ENCODE results near the gene PAK4.
"Not testable (repeated sequence)": the region's sequence is repeated elsewhere in the genome, so short reads cannot be mapped to it uniquely, and the experiment has no call there.

The PAK4 gene

DNA sequence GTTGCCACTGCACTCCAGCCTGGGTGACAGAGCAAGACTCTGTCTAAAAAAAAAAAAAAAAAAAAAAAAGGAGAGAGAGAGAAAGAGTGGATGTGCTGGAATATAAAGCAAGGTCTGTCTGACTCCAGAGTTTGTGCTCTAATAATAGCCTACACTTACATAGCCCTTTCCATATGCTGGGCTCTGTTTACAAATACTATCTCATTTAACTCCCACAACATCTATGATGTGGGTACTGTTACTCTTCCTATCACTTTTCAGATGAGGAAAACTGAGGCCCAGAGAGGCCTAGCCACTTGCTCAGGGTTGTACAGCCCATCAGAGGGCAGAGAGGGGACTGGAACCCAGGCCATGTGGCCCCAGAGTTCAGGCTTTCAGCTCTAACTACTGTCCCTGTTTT is 15.9 kb upstream of the PAK4 start:
- CTCF ChIA-PET, result interaction anchor here (1.0 to 3.1 kb wide), 20 partner anchors 8 to 425 kb away, joined by 3 to 16 read pairs (median 4); partner anchors contain the start of gene PAK4
- TF ChIP-seq, protein P1, sequence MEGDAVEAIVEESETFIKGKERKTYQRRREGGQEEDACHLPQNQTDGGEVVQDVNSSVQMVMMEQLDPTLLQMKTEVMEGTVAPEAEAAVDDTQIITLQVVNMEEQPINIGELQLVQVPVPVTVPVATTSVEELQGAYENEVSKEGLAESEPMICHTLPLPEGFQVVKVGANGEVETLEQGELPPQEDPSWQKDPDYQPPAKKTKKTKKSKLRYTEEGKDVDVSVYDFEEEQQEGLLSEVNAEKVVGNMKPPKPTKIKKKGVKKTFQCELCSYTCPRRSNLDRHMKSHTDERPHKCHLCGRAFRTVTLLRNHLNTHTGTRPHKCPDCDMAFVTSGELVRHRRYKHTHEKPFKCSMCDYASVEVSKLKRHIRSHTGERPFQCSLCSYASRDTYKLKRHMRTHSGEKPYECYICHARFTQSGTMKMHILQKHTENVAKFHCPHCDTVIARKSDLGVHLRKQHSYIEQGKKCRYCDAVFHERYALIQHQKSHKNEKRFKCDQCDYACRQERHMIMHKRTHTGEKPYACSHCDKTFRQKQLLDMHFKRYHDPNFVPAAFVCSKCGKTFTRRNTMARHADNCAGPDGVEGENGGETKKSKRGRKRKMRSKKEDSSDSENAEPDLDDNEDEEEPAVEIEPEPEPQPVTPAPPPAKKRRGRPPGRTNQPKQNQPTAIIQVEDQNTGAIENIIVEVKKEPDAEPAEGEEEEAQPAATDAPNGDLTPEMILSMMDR (IDR thresholded peaks at IDR 0.05; ENCODE audit: control extremely low read depth, extremely low read depth, low read depth, missing control alignments), result no peak
- DNase-seq (ENCODE audit: extremely low spot score), result no peak
- POLR2A ChIA-PET, result no interaction called here

DNA sequence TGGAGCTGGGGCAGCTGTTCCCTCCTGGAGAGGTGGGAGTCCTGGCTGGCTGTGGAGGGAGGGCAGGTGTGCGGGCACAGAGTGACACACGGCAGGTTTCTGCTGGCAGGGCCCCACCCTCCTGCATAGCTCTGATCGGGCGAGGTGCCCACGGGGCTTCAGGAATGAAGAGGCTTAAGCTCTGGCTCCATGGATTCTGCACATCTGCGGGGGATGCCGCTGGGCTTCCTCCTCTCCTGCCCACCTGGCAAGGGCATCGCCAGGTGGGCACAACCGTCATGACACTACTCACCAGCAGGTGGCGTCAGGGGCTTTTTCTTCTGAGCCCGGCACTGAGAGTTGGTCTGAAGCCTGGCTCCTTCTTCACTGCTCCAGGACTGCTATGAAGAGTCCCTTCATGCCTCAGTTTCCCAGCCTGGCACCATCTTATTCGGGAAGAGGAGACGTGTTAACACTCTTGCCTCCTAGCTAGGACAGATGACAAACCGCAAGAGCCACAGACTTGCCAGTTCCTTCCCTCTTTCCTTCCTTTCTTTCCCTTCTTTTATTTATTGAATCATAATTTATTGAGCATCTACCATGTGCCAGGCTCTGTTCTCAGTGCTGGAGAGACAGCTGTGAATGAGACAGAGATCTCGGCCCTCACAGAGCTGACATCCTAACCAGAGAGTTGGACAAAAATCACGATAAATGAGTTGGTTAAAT is 15.2 kb upstream of the PAK4 start:
- ChIA-PET CTCF (interaction anchor here (0.8 to 3.1 kb wide), 22 partner anchors 9 to 565 kb away, joined by 3 to 16 read pairs (median 4); no protein-coding TSS in a partner anchor), POLR2A (no interaction called here)
- DNase-seq (ENCODE audit: extremely low spot score), result peak; percentile 85
- TF ChIP-seq, protein P1 (IDR thresholded peaks at IDR 0.05; ENCODE audit: control extremely low read depth, extremely low read depth, low read depth, missing control alignments), result peak; percentile 88

DNA sequence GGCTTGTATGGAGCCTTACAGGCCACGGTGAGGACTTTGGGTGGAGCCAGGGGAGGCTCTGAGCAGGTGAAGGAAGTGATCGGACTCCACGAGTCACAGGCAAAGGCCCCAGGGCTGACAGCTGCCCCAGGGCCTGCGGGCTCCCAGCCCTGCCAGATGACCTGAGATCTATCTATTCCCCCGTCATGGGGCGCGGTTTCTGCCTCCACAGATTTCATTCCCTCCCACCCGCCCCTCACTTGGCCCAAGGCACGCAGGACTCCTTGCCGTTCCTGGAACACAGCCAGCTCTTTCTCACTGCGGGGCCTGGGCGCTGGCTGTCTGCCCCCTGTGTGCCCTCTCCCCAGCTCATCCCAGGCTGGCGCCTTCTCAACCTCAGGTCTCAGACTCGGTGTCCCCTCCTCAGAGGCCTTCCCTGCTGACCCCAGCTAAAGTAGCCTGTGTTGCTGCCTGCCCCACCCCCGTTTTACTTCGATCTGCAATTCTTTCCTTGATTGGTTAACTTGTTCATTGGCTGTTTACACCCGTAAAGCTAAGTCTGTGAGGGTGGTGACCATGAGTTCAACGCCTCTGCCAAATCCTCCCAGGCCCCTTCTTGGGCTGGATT is 13.9 kb upstream of the PAK4 start:
- TF ChIP-seq, protein P1 (IDR thresholded peaks at IDR 0.05; ENCODE audit: control extremely low read depth, extremely low read depth, low read depth, missing control alignments), result no peak
- DNase-seq (ENCODE audit: extremely low spot score), result no peak
- ChIA-PET POLR2A (no interaction called here), CTCF (interaction anchor here (1.1 to 3.1 kb wide), 10 partner anchors 10 to 564 kb away, joined by 3 to 13 read pairs (median 4); no protein-coding TSS in a partner anchor)

DNA sequence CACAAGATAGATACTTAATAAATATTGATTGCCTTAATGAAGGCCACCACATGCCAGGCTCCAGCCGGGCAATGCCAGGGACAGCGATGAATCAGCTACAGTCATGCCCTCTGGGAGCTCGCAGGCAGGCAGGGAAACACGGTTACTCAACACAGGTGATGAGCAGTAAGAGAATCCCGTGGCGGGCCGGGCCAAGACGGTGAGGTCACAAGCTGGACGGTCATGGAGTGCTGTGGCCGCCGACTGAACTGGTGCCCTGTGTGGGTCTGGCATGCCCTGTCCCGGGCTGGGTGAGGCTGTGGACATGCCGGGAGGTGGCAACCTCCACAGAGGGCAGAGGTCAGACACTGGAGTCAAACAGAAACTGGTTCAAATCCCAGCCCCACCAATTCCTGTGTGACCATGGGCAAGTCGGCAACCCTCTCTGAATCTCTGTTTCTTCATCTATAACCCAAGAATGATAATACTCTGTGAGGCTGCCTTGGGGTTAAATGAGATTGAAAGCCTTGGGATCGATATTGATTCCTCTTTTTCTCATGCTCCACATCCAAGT is 13.2 kb upstream of the PAK4 start:
- DNase-seq (ENCODE audit: extremely low spot score), result no peak
- ChIA-PET POLR2A (no interaction called here), CTCF (interaction anchor here (1.3 to 2.8 kb wide), 3 partner anchors 10 to 218 kb away, joined by 3 to 13 read pairs (median 4); no protein-coding TSS in a partner anchor)
- TF ChIP-seq, protein P1 (IDR thresholded peaks at IDR 0.05; ENCODE audit: control extremely low read depth, extremely low read depth, low read depth, missing control alignments), result no peak

DNA sequence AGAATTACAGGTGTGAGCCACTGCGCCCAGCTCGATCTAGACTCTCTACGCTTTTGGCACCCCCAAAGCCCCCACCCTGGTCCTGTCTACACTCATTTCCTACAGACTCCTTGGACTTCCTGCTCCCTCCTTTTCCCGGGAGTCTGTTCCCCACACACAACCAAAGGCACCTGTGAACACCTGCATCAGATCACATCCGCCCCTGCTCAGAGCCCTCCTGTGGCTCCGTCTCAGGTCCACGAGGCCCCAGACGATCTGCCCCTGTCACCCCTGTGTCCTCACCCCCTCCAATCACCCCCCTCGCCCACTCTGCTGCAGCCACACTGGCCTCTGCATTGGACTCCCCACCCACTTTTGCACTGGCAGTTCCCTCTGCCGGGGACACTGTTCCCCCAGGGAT is 12.4 kb upstream of the PAK4 start:
- ChIA-PET CTCF (no interaction called here), POLR2A (no interaction called here)
- DNase-seq (ENCODE audit: extremely low spot score), result no peak
- TF ChIP-seq, protein P1 (IDR thresholded peaks at IDR 0.05; ENCODE audit: control extremely low read depth, extremely low read depth, low read depth, missing control alignments), result no peak

DNA sequence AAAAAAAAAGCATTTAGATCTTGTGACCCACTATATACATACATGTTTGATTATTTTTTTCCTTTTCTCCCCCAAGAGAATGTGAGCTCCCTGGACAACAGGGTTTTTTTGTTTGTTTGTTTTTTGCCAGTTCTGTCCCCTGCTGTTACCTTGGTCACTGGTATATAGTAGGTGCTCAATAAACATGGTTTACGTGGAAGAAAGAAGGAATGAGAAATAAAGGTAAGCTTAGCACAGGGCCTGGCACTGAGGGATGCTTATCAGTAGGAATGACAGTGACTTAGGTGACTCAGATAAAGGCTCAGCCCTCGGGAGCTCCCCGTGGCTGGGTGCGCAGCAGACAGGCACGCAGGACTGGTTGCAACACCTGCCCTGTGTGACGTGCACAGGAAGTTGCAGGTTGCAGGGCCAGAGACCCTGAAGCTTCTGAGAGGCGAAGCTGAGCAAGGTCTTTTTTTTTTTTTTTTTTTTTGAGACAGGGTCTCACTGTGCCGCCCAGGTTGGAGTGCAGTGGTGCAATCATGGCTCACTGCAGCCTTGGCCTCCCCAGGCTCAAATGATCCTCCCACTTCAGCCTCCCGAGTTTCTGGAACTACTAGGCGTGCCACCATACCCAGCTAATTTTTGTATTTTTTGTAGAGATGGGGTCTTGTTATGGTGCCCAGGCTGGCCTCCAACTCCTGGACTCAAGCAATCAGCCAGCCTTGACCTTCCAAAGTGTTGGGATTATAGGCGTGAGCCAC is 10.3 kb upstream of the PAK4 start:
- DNase-seq (ENCODE audit: extremely low spot score), result no peak
- TF ChIP-seq, protein P1 (IDR thresholded peaks at IDR 0.05; ENCODE audit: control extremely low read depth, extremely low read depth, low read depth, missing control alignments), result no peak
- POLR2A ChIA-PET, result interaction anchor here (0.6 kb wide), 1 partner anchor 67 kb away, joined by 3 read pairs; no protein-coding TSS in a partner anchor
- CTCF ChIA-PET, result interaction anchor here (0.7 to 1.0 kb wide), 2 partner anchors 154 to 212 kb away, joined by 3 read pairs; no protein-coding TSS in a partner anchor

DNA sequence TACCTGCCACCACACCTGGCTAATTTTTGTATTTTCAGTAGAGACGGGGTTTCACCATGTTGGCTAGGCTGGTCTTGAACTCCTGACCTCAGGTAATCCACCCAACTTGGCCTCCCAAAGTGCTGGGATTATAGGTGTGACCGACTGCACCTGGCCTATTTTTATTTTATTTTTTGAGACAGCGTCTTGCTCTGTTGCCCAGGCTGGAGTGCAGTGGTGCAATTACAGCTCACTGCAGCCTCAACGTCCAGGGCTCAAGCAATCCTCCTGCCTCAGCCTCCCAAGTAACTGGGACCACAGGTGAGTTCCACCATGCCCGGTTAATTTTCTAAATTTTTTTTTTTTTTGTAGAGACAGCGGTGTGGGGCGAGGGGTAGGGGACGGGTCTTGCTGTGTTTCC is 8.6 kb upstream of the PAK4 start:
- DNase-seq (ENCODE audit: extremely low spot score); POLR2A ChIA-PET: not testable (repeated sequence)
- CTCF ChIA-PET, result interaction anchor here (0.6 kb wide), 1 partner anchor 110 kb away, joined by 4 read pairs; no protein-coding TSS in a partner anchor

Data from GM10248 (cell line).